Upper lobe of left lung (tissue), 6 donors: ENCODE data around the gene AP2A2. TPM values are rescaled to one million over a fixed set of nuclear protein-coding genes. Genes with fewer than 3 reads are reported as not detected.

Source experiments
- ATAC-seq, 2 donors: fragments of 200-7000 bp; cut with Tn5 transposase; one replicate each; pipeline ENCODE4 v1.9.1; 2022; ENCODE audit warnings: mild to moderate bottlenecking in 2 of 2, moderate library complexity in 2 of 2; ENCODE audit not compliant: low FRiP score in 2 of 2
- DNase-seq, 2 donors: peaks; one replicate each; pipeline ENCODE4 v3.0.0-alpha.2; 2019 to 2020
- H3K27ac ChIP-seq, 4 donors: fragments of 200-600 bp; sonication (generic); one replicate each; pipeline ENCODE4 v1.5.1; 2016 to 2019
- H3K27me3 ChIP-seq, 4 donors: fragments of 200-600 bp; sonication (generic); one replicate each; pipeline ENCODE4 v1.5.1; 2017 to 2019
- H3K36me3 ChIP-seq, 4 donors: fragments of 200-600 bp; sonication (generic); one replicate each; pipeline ENCODE4 v1.5.1; 2016 to 2019
- H3K4me1 ChIP-seq, 4 donors: fragments of 200-600 bp; sonication (generic); one replicate each; pipeline ENCODE4 v1.5.1; 2018 to 2019
- H3K4me3 ChIP-seq, 4 donors: fragments of 200-600 bp; sonication (generic); one replicate each; pipeline ENCODE4 v1.5.1; 2017 to 2019; ENCODE audit warnings: mild to moderate bottlenecking in 2 of 4, moderate library complexity in 1 of 4
- H3K9me3 ChIP-seq, 4 donors: fragments of 200-600 bp; sonication (generic); one replicate each; pipeline ENCODE4 v1.5.1; 2018 to 2019
- CTCF ChIP-seq, 6 experiments: fragments of 450-650 bp in 4 of 6; fragments of 200-600 bp in 2 of 6; sonication (generic) in 2 of 6; IDR thresholded peaks; one replicate each; pipeline ENCODE4 v1.5.1; 2016 to 2019; ENCODE audit warnings: antibody characterized with exemption in 6 of 6
- EP300 ChIP-seq, 4 donors: sonication (generic); formaldehyde crosslinking; IDR thresholded peaks; one replicate each; pipeline ENCODE4 v1.5.1; 2017; ENCODE audit warnings: antibody characterized with exemption in 4 of 4, control low read depth in 2 of 4
- POLR2A ChIP-seq, 4 donors: fragments of 450-650 bp; IDR thresholded peaks; one replicate each; pipeline ENCODE4 v1.5.1; 2016 to 2017; ENCODE audit warnings: antibody characterized with exemption in 4 of 4, mild to moderate bottlenecking in 2 of 4
- POLR2AphosphoS5 ChIP-seq, 2 donors: sonication (generic); formaldehyde crosslinking; IDR thresholded peaks; one replicate each; pipeline ENCODE4 v1.5.1; 2017; ENCODE audit warnings: antibody characterized with exemption in 2 of 2
- WGBS, 2 donors: methylation state at CpG; one replicate each; pipeline ENCODE4 v1.1.5; 2017 to 2018; 5-methylcytosine and 5-hydroxymethylcytosine counted together
- total RNA-seq, 6 donors: library from RNA; depleted of rRNA in 4 of 6; stranded (reverse); fragments of >200 nt in 4 of 6; gene quantifications; one replicate each; pipeline versions ENCODE4 v1.1.0 to v1.2.1, GENCODE V29; 2016 to 2021
- donor health status: DM: no; HTN: no; CAD: no; lungs with moderate emphysema.
- donor health status: DM: no; HTN: yes; CAD: no; lungs with severe emphysema.

Gene AP2A2
- total RNA-seq, result 100 to 1,000 TPM in 3 of 6 donors, 10 to 100 TPM in 3; 55.7 to 273 (median 103) TPM

DNA sequence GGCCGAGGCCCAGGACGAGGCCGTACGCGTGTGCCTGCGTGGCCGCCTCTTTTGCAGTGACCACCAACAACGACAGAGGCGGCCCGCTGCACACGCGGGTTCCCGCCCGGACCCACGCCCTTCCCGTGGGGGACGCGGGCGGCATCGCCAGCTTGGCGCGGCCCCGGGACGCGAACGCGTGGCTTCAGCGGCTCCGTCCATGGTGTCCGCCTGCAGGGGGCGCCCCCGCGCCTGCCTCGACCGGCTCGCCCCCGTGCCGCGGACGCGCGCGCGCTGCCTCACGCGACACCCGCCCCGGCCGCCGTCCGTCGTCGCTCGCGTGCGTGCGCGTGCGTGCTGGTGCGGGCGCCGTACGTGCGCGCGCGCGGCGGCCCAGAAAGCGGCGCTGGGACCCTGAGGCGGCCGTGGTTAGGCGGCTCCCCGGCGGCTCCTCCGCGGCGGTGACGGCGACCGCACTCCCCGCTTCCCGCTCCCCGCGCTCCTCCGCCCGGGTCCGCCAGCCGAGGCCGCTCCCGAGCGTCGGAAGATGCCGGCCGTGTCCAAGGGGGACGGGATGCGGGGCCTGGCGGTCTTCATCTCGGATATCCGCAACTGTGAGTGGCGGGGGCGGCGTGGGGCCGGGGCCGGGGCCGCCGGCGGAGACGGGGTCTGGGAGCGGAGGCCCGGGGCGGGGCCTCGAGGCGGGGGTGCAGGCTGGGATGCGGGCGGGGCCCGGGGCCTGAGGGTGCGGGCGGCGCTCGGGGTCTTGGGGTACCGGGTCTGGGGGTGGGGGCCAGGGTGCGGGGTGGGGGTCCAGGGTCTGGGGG, at the start of gene AP2A2:
Gene AP2A2, plus strand, starts transcription at position 375 of the 806 bp plus-strand sequence. Its CDS starts 152 bp downstream, at position 527.
- Histone ChIP-seq H3K27me3 (no peaks in the 10 kb centered on the region), H3K27ac (peak within 1 kb of the TSS; percentile 94 to 97 (median 96)), H3K4me3 (peak within 1 kb of the TSS; percentile 69 to 95 (median 92)), H3K4me1 (peaks cover 37 to 53% (median 43%) of the 10 kb centered on the region in 4 donors), H3K36me3 (no peaks in the 10 kb centered on the region), H3K9me3 (no peaks in the 10 kb centered on the region)
- TF ChIP-seq POLR2A (IDR thresholded peaks at IDR 0.05) (peak in 3 of 4 donors; percentile 65 to 90 (median 72)), EP300 (IDR thresholded peaks at IDR 0.05) (no peak), POLR2AphosphoS5 (IDR thresholded peaks at IDR 0.05) (peak; percentile 45 to 71), CTCF (IDR thresholded peaks at IDR 0.05) (peak; percentile 88 to 100 (median 100))
- WGBS, 2 donors, result 1 to 13% methylated on average over 17 to 35 of the region's 124 CpGs
- ATAC-seq (peak; percentile 86 to 96), DNase-seq (peak; percentile 90 to 99)

GRCh38 chr11:876545-876944, 49.1 kb upstream of the AP2A2 start:
- H3K9me3 ChIP-seq, result no peaks in the 10 kb centered on the region
- no peaks in the 10 kb centered on the region for H3K27me3 ChIP-seq
- no peak overlapping the region for H3K4me3 ChIP-seq
- peak in 1 of 2 donors; percentile 20 for ATAC-seq
- H3K27ac ChIP-seq, result no peak overlapping the region
- peaks cover 0 to 19% (median 9%) of the 10 kb centered on the region in 4 donors for H3K36me3 ChIP-seq
- TF ChIP-seq POLR2A (IDR thresholded peaks at IDR 0.05) (no peak), EP300 (IDR thresholded peaks at IDR 0.05) (no peak), CTCF (IDR thresholded peaks at IDR 0.05) (no peak), POLR2AphosphoS5 (IDR thresholded peaks at IDR 0.05) (no peak)
- no peaks in the 10 kb centered on the region for H3K4me1 ChIP-seq
- WGBS, 2 donors, result 90 to 93% methylated on average over 2 to 12 of the region's 12 CpGs
- no peak for DNase-seq

- H3K9me3 ChIP-seq, result no peaks in the 10 kb centered on the region
- H3K27ac ChIP-seq, result no peak overlapping the region
- DNase-seq (no peak), ATAC-seq (no peak)
- peaks cover 0 to 21% (median 10%) of the 10 kb centered on the region in 4 donors for H3K36me3 ChIP-seq
- no peak overlapping the region for H3K4me3 ChIP-seq
- no peaks in the 10 kb centered on the region for H3K27me3 ChIP-seq
- H3K4me1 ChIP-seq, result no peaks in the 10 kb centered on the region
- 92 to 93% methylated on average over 11 of the region's 11 CpGs for WGBS, 2 donors
- TF ChIP-seq CTCF (IDR thresholded peaks at IDR 0.05), result no peak
- TF ChIP-seq POLR2A (IDR thresholded peaks at IDR 0.05), result no peak
- TF ChIP-seq EP300 (IDR thresholded peaks at IDR 0.05), result no peak
- no peak for TF ChIP-seq POLR2AphosphoS5 (IDR thresholded peaks at IDR 0.05)
These were observed 48.1 kb upstream of the AP2A2 start for GRCh38 chr11:877565-877964.

DNA sequence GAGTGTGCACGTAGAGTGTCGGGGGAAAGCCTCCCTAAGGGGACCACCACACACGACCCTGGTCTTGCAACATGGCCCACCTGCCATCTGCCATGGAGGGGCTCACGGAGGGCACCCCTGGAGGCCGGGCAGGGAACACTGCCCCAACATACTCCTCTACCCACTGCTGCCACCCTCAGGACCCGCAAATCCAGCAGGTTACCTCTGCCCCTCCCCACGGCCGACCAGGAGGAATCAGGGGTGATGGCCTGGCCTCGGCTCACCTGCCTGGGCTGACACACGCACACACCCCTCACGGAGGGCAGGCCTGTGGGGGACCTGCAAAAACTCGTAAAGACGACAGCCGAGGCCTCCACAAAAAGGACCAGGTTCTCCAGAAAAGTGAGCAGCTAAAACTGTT, 45.2 kb upstream of the AP2A2 start:
- Histone ChIP-seq H3K4me3 (no peak overlapping the region), H3K27me3 (no peaks in the 10 kb centered on the region), H3K36me3 (peaks cover 0 to 34% (median 17%) of the 10 kb centered on the region in 4 donors), H3K9me3 (no peaks in the 10 kb centered on the region), H3K27ac (no peak overlapping the region), H3K4me1 (no peaks in the 10 kb centered on the region)
- WGBS, 2 donors, result 87 to 93% methylated on average over 10 to 14 of the region's 14 CpGs
- DNase-seq (peak in 1 of 2 donors; percentile 52), ATAC-seq (no peak)
- TF ChIP-seq EP300 (IDR thresholded peaks at IDR 0.05) (no peak), POLR2AphosphoS5 (IDR thresholded peaks at IDR 0.05) (no peak), POLR2A (IDR thresholded peaks at IDR 0.05) (no peak), CTCF (IDR thresholded peaks at IDR 0.05) (no peak)
